ENCODE results near the gene PSMG1.
"Not testable (repeated sequence)": the region's sequence is repeated elsewhere in the genome, so short reads cannot be mapped to it uniquely, and the experiment has no call there.

The PSMG1 gene

GRCh38 chr21:39155578-39155977 is 27.7 kb downstream of the PSMG1 start:
- FAIRE-seq = no peak

- no peak for FAIRE-seq
These were observed 29.4 kb downstream of the PSMG1 start for GRCh38 chr21:39153842-39154241.

GRCh38 chr21:39153373-39153772 is 29.9 kb downstream of the PSMG1 start:
- FAIRE-seq = no peak

- no peak for FAIRE-seq
These were observed 31.0 kb downstream of the PSMG1 start for GRCh38 chr21:39152271-39152670.

DNA sequence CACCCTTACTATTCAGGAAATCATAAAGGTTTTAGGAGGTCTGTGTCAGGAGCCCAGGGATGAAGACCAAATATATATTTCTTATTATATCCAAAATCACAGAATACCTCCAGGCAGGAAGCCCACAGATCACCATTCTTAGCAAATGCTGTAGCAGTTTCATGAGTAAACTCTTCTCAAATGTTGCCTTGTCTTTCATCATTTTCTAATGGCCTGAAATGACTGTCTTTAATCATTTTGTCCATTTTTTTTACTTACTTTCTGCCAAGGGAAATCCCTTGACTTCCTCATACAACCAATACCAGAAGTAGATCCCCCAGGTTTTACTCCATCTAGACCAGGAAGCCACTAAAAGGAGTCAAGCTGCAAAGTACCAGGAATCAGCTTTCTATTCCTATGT is 32.4 kb downstream of the PSMG1 start:
- FAIRE-seq = no peak

GRCh38 chr21:39150316-39150715 is 32.9 kb downstream of the PSMG1 start:
- no peak for FAIRE-seq

DNA sequence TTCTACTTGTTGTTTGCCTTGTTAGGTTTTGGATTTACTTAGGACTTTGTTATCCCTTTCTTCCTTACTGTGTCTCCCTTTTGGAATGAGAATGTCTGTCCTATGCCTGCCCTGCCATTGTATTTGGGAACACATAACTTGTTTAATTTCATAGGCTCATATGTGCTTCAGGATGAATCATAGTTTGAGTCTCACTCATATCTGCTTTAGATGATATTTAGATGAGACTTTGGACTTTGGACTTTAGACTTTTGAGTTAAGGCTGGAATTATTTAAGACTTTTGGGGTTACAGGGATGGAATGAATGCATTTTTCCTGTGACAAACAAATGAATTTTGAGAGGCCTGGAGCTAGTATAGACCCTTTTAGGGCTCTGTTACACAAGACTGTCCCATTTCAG is 33.4 kb downstream of the PSMG1 start:
- FAIRE-seq = no peak

DNA sequence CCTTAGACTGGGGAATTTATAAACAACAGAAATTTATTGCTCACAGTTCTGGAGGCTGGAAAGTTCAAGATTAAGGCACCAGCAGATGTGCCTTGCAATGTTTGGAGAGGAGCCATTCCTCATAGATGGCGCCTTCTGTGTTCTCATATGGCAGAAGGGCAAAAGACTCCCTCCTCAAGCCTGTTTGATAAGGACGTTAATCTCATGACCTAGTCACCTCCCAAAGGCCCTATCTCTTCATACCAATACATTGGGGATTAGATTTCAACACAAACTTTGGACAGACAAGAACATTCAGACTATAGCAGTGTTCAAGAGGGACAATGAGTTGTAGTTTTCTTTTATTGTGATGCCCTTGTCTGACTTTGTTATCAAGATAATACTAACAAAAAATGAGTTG is 34.3 kb downstream of the PSMG1 start:
- no peak for FAIRE-seq

DNA sequence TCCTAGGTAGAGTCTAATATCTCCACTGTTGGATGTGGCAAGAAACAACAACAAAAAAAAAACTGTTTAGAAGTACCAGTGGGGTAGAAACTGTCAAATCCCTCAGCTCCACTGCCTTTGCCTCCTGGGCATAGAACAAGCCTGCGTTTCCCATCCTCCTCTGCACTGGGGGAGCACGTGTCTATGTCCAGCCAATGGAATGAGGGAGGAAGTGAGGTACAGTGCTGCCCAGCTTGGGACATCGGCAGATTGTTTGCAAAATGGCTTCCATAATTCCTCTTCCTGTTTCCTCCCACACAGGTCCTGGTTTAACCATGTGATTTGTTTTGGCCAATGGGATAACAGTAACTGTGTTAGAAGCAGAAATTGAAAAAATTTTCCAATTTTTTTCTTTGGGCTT is 39.1 kb downstream of the PSMG1 start:
- no peak for FAIRE-seq

DNA sequence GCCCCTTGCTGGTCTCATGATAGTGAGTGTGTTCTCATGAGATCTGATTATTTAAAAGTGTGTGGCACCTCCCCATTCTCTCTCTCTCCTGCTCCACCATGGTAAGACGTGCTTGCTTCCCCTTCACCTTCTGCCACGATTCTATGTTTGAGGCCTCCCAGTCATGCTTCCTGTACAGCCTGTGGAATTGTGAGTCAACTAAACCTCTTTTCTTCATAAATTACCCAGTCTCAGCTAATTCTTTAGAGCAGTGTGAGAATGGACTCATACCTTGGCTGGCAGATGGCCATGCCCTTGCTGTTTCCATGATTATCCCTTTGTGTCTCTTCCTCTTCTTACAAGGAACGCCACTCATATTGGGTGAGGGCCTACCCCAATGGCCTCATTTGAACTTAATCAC is 40.3 kb downstream of the PSMG1 start:
- no peak for FAIRE-seq

GRCh38 chr21:39141502-39141901 is 41.7 kb downstream of the PSMG1 start:
- FAIRE-seq = peak; percentile 91

DNA sequence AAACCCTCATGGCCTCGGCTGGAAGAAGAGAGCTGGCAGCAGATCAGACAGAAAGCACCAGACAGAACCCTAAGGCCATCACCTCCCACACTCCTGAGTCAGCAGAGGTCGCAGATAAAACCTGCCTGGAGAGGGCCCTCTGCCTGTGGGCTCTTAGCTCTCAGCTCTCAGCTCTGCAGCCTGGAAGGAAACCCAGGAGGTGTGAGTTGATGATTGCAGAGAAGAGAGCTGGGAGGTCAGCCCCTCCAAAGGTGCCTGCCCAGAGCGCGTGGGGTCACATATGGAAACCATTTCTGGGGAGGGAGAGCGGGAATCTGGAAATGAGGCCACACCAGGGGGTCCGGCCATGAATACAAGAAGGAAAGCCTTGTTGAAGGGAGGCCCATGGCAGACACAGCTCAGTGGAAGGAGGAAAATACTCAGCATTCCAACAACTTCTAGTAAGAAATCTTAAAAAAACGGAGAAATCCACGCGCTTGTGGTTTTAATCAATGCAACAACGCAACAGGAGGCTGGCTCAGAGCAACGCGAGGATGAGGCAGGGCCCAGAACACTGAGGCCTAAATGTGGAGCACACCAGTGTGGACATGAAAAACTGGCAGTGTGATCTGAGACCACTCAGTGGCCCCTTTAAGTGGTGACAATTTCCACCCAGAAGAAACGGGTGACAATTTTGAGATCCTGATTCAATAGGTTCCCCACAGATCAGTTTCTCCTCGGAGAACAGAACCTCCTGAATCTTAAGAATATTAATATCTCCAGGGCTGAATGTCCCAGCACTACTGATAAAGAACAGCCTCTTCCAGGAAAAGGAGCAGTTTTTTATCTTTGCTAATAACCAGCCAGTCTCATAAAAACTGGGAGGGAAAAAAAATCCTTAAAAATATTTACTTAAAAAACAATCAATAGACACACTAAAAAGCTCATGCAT is 45.7 kb downstream of the PSMG1 start:
- no peak for FAIRE-seq

DNA sequence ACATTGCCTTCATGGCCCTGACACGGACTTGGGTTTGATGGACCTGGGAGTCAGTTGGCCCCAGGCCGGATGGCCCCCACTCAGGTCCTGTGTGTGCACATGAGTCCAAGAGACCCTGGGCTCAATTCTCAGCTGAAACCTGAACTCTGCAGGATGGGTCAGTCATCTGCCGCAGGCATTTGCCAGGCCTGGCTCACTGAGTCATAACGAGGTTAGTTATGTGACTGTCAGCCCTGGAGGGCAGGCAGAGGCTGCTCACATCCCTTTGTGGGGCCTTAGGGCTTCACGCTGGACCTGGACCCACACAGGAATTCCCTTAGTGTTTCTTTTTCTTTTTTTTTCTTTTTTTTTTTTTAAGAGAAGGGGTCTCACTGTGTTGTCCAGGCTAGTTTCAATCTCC is 46.5 kb downstream of the PSMG1 start:
- FAIRE-seq = no peak

DNA sequence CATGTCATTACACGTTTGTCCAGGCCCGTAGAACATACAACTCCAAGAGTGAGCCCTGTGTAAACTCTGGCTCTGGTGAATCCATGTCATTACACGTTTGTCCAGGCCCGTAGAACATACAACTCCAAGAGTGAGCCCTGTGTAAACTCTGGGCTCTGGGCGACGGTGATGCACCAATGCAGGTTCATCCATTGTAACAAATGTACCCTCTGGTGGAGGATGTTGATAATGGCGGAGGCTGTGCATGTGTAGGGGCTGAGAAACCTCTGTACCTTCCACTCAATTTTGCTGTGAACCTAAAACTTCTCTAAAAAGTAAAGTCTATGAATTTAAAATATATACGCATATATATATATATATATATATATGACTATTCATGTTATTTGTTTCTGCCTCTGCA is 47.1 kb downstream of the PSMG1 start:
- not testable (repeated sequence) for FAIRE-seq

DNA sequence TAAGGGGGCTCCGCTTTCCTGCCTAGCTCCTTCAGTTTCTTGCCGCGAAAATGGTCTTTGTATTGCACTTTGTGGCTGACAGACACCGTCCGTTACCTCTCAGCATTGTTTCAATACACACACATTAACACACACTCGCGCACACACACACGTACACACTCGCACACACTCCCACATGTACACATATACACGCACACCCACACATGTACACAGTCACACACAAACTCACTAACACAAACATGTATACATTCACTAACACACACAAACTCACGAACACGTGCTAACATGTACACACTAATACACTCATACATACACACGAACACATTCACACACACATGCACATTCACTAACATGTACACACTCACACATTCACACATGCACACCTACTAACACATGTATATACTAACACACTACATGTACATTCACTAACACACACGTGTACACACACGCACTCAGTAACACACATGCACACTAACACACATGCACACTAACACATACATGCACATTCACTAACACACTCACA is 48.9 kb downstream of the PSMG1 start:
- no peak for FAIRE-seq

DNA sequence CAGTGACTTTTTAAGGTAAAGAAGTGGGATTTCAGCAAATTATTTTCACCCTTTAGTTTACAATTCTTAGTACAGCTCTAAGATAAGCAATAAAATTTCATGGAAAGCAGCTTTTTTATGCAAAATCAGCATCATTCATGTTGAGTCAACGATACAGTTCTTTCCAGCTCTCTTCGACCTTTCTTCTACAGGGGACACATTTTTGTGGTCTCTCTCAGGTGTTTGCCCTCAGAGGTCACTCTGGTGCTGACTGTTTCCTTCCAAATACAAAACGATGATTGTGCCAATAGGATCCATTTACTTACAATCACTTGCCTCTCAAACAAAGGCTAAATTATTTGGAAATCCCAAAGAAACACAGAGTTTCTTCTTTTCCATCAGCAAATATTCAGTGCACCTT is 51.0 kb downstream of the PSMG1 start:
- no peak for FAIRE-seq

- no peak for FAIRE-seq
These were observed 51.5 kb downstream of the PSMG1 start for GRCh38 chr21:39131791-39132190.

- no peak for FAIRE-seq
These were observed 55.7 kb downstream of the PSMG1 start for GRCh38 chr21:39127506-39127905.

- no peak for FAIRE-seq
These were observed 56.8 kb downstream of the PSMG1 start for GRCh38 chr21:39126486-39126806.

- peak; percentile 23 for FAIRE-seq
These were observed 57.3 kb downstream of the PSMG1 start for GRCh38 chr21:39125752-39126485.

Measured in endometrium (tissue), 2 donors.